Bronchial epithelial cell (primary cell): ENCODE data around the gene VAV1. TPM values are rescaled to one million over a fixed set of nuclear protein-coding genes. Genes with fewer than 3 reads are reported as not detected.

Source experiments
- DNase-seq: peaks from one replicate; pipeline ENCODE4 v3.0.0-alpha.2; 2010; ENCODE audit warnings: low read depth
- FAIRE-seq: peaks from 2 replicates; lab custom pipeline; 2011; peaks lifted over from hg19 to GRCh38; lab: Jason Lieb, UNC
- H3K27me3 ChIP-seq: 2 replicates; pipeline ENCODE4 v1.5.1; 2011; ENCODE audit warnings: low read length; ENCODE audit not compliant: control insufficient read depth, insufficient read depth
- H3K36me3 ChIP-seq: 2 replicates; pipeline ENCODE4 v1.5.1; 2011; ENCODE audit warnings: low read length; ENCODE audit not compliant: control insufficient read depth, insufficient read depth
- H3K4me3 ChIP-seq: 2 replicates; pipeline ENCODE4 v1.5.1; 2011; ENCODE audit warnings: mild to moderate bottlenecking, low read depth, low read length, control low read depth
- CTCF ChIP-seq: IDR thresholded peaks from 2 replicates; pipeline ENCODE4 v1.5.1; 2011; ENCODE audit warnings: mild to moderate bottlenecking, moderate library complexity, low read length, control low read depth, inconsistent platforms; ENCODE audit not compliant: insufficient read depth, severe bottlenecking
- total RNA-seq: library from RNA; depleted of rRNA; stranded (reverse); fragments of >200 nt; gene quantifications from 2 replicates; pipeline ENCODE4 v1.2.1, GENCODE V29; 2014

VAV1 gene
- total RNA-seq, 1 donor from 2014 or later: 0.53 TPM

- no peaks in the 10 kb centered on the region for H3K36me3 ChIP-seq
- H3K27me3 ChIP-seq: no peaks in the 10 kb centered on the region
- TF ChIP-seq CTCF: no peak
- no peak for DNase-seq
- no peak overlapping the region for H3K4me3 ChIP-seq
- no peak for FAIRE-seq
Observed at GRCh38 chr19:6838062-6838655, 65.7 kb downstream of the VAV1 start.

GRCh38 chr19:6842871-6843607 is 70.5 kb downstream of the VAV1 start:
- Histone ChIP-seq H3K36me3 (no peaks in the 10 kb centered on the region), H3K4me3 (no peak overlapping the region), H3K27me3 (no peaks in the 10 kb centered on the region)
- TF ChIP-seq CTCF: no peak
- FAIRE-seq (no peak), DNase-seq (no peak)

- DNase-seq (no peak), FAIRE-seq (no peak)
- TF ChIP-seq CTCF: no peak
- no peaks in the 10 kb centered on the region for H3K27me3 ChIP-seq
- H3K4me3 ChIP-seq: no peak overlapping the region
- H3K36me3 ChIP-seq: no peaks in the 10 kb centered on the region
Observed at GRCh38 chr19:6847828-6848200, 75.3 kb downstream of the VAV1 start.

- no peak for DNase-seq
- no peak for FAIRE-seq
- TF ChIP-seq CTCF: no peak
- Histone ChIP-seq H3K36me3 (no peaks in the 10 kb centered on the region), H3K4me3 (no peak overlapping the region), H3K27me3 (no peaks in the 10 kb centered on the region)
Observed at GRCh38 chr19:6848986-6849385, 76.5 kb downstream of the VAV1 start.

- Histone ChIP-seq H3K4me3 (no peak overlapping the region), H3K36me3 (no peaks in the 10 kb centered on the region), H3K27me3 (no peaks in the 10 kb centered on the region)
- FAIRE-seq (no peak), DNase-seq (no peak)
- no peak for TF ChIP-seq CTCF
Observed at GRCh38 chr19:6849876-6850275, 77.4 kb downstream of the VAV1 start.
